ENCODE results near the gene LHB. TPM values are rescaled to one million over a fixed set of nuclear protein-coding genes. Genes with fewer than 3 reads are reported as not detected.

LHB gene
- total and polyA plus RNA-seq, 2 of the 4 experiments (the other 2 are of a cell fraction), result not detected

- no peak for TF ChIP-seq ELK1 (IDR thresholded peaks at IDR 0.05; ENCODE audit: borderline replicate concordance, low read depth, low read length)
- no peak for TF ChIP-seq RAD21 (IDR thresholded peaks at IDR 0.05; ENCODE audit: low read length)
- TF ChIP-seq USF2 (IDR thresholded peaks at IDR 0.05; ENCODE audit: low read depth, low read length), result no peak
- no peak for TF ChIP-seq MAFK (IDR thresholded peaks at IDR 0.05; ENCODE audit: low read depth, low read length)
- TF ChIP-seq MXI1 (IDR thresholded peaks at IDR 0.05; ENCODE audit: borderline replicate concordance, low read depth, low read length), result no peak
- no peak for TF ChIP-seq BHLHE40 (IDR thresholded peaks at IDR 0.05; ENCODE audit: low read depth, low read length)
- TF ChIP-seq CTCF (conservative IDR thresholded peaks at IDR 0.05; ENCODE audit: low read depth, low read length), result no peak
- no peak for TF ChIP-seq RFX5 (IDR thresholded peaks at IDR 0.05; ENCODE audit: low read depth, low read length)
- no peak overlapping the region for H3K14ac ChIP-seq (replicated peaks; ENCODE audit: low read depth, low read length)
- no peak overlapping the region for H3K4me2 ChIP-seq (ENCODE audit: low read depth, low read length)
- H3K4me3 ChIP-seq (ENCODE audit: insufficient read depth, low read depth, low read length), result no peak overlapping the region
- dilution Hi-C loops (cut with HindIII; ENCODE audit: low sequenced_read_pairs, unreplicated experiment) (no loop called here), in situ Hi-C loops (cut with MboI; ENCODE audit: low sequenced_read_pairs) (loop anchor here (5.0 to 10.0 kb wide), 2 partner anchors 177 to 325 kb away; partner anchors contain the start of gene CA11), intact Hi-C loops (cut with micrococcal nuclease) (loop anchor here (2.0 to 10.0 kb wide), 2 partner anchors 175 to 325 kb away; partner anchors contain the start of gene CA11)
- no peak for DNase-seq
- H3K27me3 ChIP-seq (ENCODE audit: control insufficient read depth, insufficient read depth, low read length), result no peaks in the 10 kb centered on the region
- no peak for ATAC-seq (ENCODE audit: low read depth)
- H2AK5ac ChIP-seq (ENCODE audit: low read depth, low read length), result no peak overlapping the region
- no peak overlapping the region for H3K9ac ChIP-seq (ENCODE audit: low read depth, low read length)
- no peak overlapping the region for H3K4ac ChIP-seq (ENCODE audit: low read depth, low read length)
- H3K9me3 ChIP-seq (ENCODE audit: control insufficient read depth, insufficient read depth, low read length), result no peaks in the 10 kb centered on the region
- H3K27ac ChIP-seq (ENCODE audit: insufficient read depth, low read length), result no peak overlapping the region
- no peak overlapping the region for H2BK15ac ChIP-seq (ENCODE audit: low read depth, low read length)
- WGBS, 2 experiments (ENCODE audit: extremely low coverage in 2 of 2, insufficient read length in 1 of 2), result 97% methylated on average over 28 of the region's 45 CpGs; no CpG with 5 or more reads in 1 of the 2 experiments
- peaks cover 40% of the 10 kb centered on the region for H3K36me3 ChIP-seq (ENCODE audit: control insufficient read depth, insufficient read depth, low read length)
- no peak overlapping the region for H3K18ac ChIP-seq (ENCODE audit: low read depth, low read length)
- H4K91ac ChIP-seq (ENCODE audit: insufficient read depth, low read depth, low read length), result no peak overlapping the region
- peaks cover 45% of the 10 kb centered on the region for H4K20me1 ChIP-seq (ENCODE audit: insufficient read depth, low read length)
- H3K23ac ChIP-seq (ENCODE audit: low read depth, low read length), result no peak overlapping the region
- ChIA-PET CTCF (no interaction called here), POLR2A (ENCODE audit: unreplicated experiment) (no interaction called here)
- H3K4me1 ChIP-seq (ENCODE audit: control insufficient read depth, insufficient read depth, low read length), result peaks cover 2% of the 10 kb centered on the region
- H4K8ac ChIP-seq (ENCODE audit: low read depth in 2 of 2, low read length in 2 of 2), result no peak overlapping the region
- no peak overlapping the region for H2BK20ac ChIP-seq (ENCODE audit: low read depth, low read length)
- H2AK9ac ChIP-seq (replicated peaks; ENCODE audit: low read depth, low read length, poor library complexity), result no peak overlapping the region
- H3K56ac ChIP-seq (ENCODE audit: extremely low read depth, insufficient read depth, low read length), result no peak overlapping the region
- no peak overlapping the region for H2AFZ ChIP-seq (replicated peaks; ENCODE audit: low read length, poor library complexity)
- no TSS peak for BruUV-seq (replicated peaks)
- peaks cover 8% of the 10 kb centered on the region for H3K9me1 ChIP-seq (ENCODE audit: insufficient read depth, low read length)
- H3K79me1 ChIP-seq (ENCODE audit: low read depth in 1 of 2, low read length in 2 of 2), result peaks cover 0 to 40% of the 10 kb centered on the region in 2 experiments; a peak in 3 of 4 replicates
- H4K5ac ChIP-seq (ENCODE audit: low read depth, low read length), result no peak overlapping the region
- H2BK120ac ChIP-seq (ENCODE audit: low read depth, low read length), result no peak overlapping the region
- no peak overlapping the region for H2BK5ac ChIP-seq (ENCODE audit: low read depth, low read length, poor library complexity, severe bottlenecking)
These were observed 47.4 kb downstream of the LHB start for GRCh38 chr19:48969276-48970138.

Measured in IMR-90 (cell line).